Pancreas (tissue), 10 donors: ENCODE measurements around the gene DAW1. TPM values are rescaled to one million over a fixed set of nuclear protein-coding genes. Genes with fewer than 3 reads are reported as not detected.

Source experiments
- ATAC-seq, 4 donors: fragments of 200-7000 bp; cut with Tn5 transposase; one replicate each; pipeline versions ENCODE4 v1.8.0 to v1.9.1; 2020; ENCODE audit warnings: mild to moderate bottlenecking in 4 of 4, moderate library complexity in 4 of 4
- DNase-seq, 6 donors: peaks; one replicate each; pipeline ENCODE4 v3.0.0-alpha.2; 2020
- FAIRE-seq: peaks from 2 replicates; lab custom pipeline; 2012; peaks lifted over from hg19 to GRCh38; lab: Jason Lieb, UNC
- H3K27ac ChIP-seq, 4 donors: fragments of 200-600 bp; sonication (generic); 1 replicate in 3 of 4; 2 replicates in 1 of 4; pipeline versions ENCODE4 v1.5.0 to v1.8.0; 2020
- H3K27me3 ChIP-seq, 4 donors: fragments of 200-600 bp; one replicate each; pipeline ENCODE4 v1.8.0; 2021
- H3K36me3 ChIP-seq, 3 donors: fragments of 200-600 bp; sonication (generic) in 1 of 3; one replicate each; pipeline versions ENCODE4 v1.5.0 to v1.8.0; 2020 to 2021
- H3K4me1 ChIP-seq, 3 donors: fragments of 200-600 bp; one replicate each; pipeline ENCODE4 v1.8.0; 2021
- H3K4me3 ChIP-seq, 4 donors: fragments of 200-600 bp; sonication (generic) in 2 of 4; one replicate each; pipeline versions ENCODE4 v1.5.0 to v1.8.0; 2020 to 2021
- H3K9me3 ChIP-seq, 4 donors: fragments of 200-600 bp; one replicate each; pipeline ENCODE4 v1.8.0; 2021
- WGBS, 2 donors: extraction: QIAGEN DNeasy Blood & Tissue Kit; methylation state at CpG; one replicate each; pipeline ENCODE4 v1.1.7; 2013; 5-methylcytosine and 5-hydroxymethylcytosine counted together
- intact Hi-C, 3 donors: fragments of 100-400 bp; cut with DNase I; formaldehyde crosslinking; loops; one replicate each; pipeline versions ENCODE4 v1.11.1 to v1.14.2; 2022
- polyA plus RNA-seq, 2 donors: library from polyadenylated mRNA; stranded (reverse); fragments of 200-250 nt; gene quantifications; one replicate each; pipeline ENCODE4 v1.2.3, GENCODE V29; 2013
- total RNA-seq, 6 donors: library from RNA; stranded (reverse); fragmentation: NEBNext Ultra II Directional in 4 of 6; extraction: Animal tissue kit (Norgen Biotek cat#: 25700) in 4 of 6; gene quantifications; one replicate each; pipeline versions ENCODE4 v1.2.1 to v1.2.4, GENCODE V29; 2021 to 2023
- TF ChIP-seq, protein P1 (sequence below), 4 donors: fragments of 200-600 bp; sonication (generic) in 3 of 4; IDR thresholded peaks; one replicate each; pipeline versions ENCODE4 v1.5.0 to v1.8.0; 2021; ENCODE audit warnings: antibody characterized with exemption in 4 of 4
- donor health status: healthy with polysubstance abuse.
- donor health status: DM: no; HTN: no; CAD: no; lungs with moderate emphysema.
- donor health status: DM: no; HTN: no; CAD: no.
- donor health status: control.
- donor health status: control.
- donor health status: Bipolar disorder and iron deficiency.
- donor health status: DM: yes; HTN: yes; CAD: no.
- donor health status: DM: no; HTN: no; CAD: no.
- donor health status: DM: no; HTN: no; CAD: no.
- donor health status: DM: yes; HTN: yes; CAD: no.

The DAW1 gene
- total and polyA plus RNA-seq, 8 donors = 0.25 TPM; not detected in 7

GRCh38 chr2:227884511-227884947, 13.1 kb downstream of the DAW1 start:
- no peak overlapping the region for H3K27ac ChIP-seq
- TF ChIP-seq, protein P1, sequence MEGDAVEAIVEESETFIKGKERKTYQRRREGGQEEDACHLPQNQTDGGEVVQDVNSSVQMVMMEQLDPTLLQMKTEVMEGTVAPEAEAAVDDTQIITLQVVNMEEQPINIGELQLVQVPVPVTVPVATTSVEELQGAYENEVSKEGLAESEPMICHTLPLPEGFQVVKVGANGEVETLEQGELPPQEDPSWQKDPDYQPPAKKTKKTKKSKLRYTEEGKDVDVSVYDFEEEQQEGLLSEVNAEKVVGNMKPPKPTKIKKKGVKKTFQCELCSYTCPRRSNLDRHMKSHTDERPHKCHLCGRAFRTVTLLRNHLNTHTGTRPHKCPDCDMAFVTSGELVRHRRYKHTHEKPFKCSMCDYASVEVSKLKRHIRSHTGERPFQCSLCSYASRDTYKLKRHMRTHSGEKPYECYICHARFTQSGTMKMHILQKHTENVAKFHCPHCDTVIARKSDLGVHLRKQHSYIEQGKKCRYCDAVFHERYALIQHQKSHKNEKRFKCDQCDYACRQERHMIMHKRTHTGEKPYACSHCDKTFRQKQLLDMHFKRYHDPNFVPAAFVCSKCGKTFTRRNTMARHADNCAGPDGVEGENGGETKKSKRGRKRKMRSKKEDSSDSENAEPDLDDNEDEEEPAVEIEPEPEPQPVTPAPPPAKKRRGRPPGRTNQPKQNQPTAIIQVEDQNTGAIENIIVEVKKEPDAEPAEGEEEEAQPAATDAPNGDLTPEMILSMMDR (IDR thresholded peaks at IDR 0.05) = peak; percentile 77 to 86 (median 83)
- ATAC-seq (peak; percentile 92 to 98 (median 96)), FAIRE-seq (no peak), DNase-seq (peak; percentile 54 to 91 (median 81))
- H3K36me3 ChIP-seq = no peaks in the 10 kb centered on the region
- intact Hi-C loops = no loop called here
- H3K27me3 ChIP-seq = no peaks in the 10 kb centered on the region
- no peaks in the 10 kb centered on the region for H3K9me3 ChIP-seq
- H3K4me1 ChIP-seq = no peaks in the 10 kb centered on the region
- H3K4me3 ChIP-seq = no peak overlapping the region
- 13 to 19% methylated on average over 6 of the region's 6 CpGs for WGBS, 2 donors

DNA sequence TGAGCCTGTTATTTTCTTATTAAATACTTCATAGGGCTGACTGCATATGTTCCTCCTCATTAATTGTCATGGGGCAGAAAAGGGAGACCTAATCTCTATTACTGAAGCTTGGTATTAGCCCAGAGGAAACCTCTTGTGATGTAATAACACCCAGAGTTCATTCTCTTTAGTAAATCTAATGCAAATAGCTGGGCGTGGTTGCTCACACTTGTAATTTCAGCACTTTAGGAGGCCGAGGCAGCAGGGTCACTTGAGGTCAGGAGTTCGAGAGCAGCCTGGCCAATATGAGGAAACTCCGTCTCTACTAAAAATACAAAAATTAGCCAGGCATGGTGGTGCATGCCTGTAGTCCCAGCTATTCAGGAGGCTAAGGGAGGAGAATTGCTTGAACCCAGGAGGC, 14.7 kb downstream of the DAW1 start:
- Histone ChIP-seq H3K9me3 (no peaks in the 10 kb centered on the region), H3K27ac (no peak overlapping the region), H3K27me3 (no peaks in the 10 kb centered on the region), H3K4me1 (no peaks in the 10 kb centered on the region), H3K36me3 (no peaks in the 10 kb centered on the region), H3K4me3 (no peak overlapping the region)
- DNase-seq (no peak), ATAC-seq (no peak), FAIRE-seq (no peak)
- WGBS, 2 donors = 85 to 89% methylated on average over 4 of the region's 4 CpGs
- intact Hi-C loops = no loop called here
- TF ChIP-seq, protein P1 (IDR thresholded peaks at IDR 0.05) = no peak

- Histone ChIP-seq H3K4me1 (no peaks in the 10 kb centered on the region), H3K9me3 (no peaks in the 10 kb centered on the region), H3K27ac (no peak overlapping the region), H3K27me3 (no peaks in the 10 kb centered on the region), H3K4me3 (no peak overlapping the region), H3K36me3 (no peaks in the 10 kb centered on the region)
- no peak for FAIRE-seq
- intact Hi-C loops = no loop called here
- no peak for DNase-seq
- 25 to 37% methylated on average over 5 of the region's 5 CpGs for WGBS, 2 donors
- TF ChIP-seq, protein P1 (IDR thresholded peaks at IDR 0.05) = no peak
- ATAC-seq = no peak
Observed at GRCh38 chr2:227888289-227888688, 16.9 kb downstream of the DAW1 start.

DNA sequence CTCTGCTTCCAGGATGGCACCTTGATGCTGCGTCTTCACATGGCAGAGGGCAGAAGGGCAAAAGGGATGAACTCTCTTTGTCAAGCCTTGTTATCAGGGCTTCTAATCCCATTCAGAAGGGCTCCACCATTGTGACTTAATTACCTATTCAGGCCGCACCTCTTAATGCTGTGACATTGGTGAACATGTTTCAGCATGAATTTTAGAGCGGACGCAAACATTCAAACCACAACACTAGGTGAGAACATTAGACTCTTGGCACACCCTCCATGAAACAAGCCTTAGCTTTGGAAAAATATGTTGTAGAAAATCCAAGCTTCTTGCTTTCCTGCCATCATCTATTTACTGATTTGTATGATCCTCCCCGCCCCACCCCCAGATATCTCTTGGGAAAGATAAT, 17.9 kb downstream of the DAW1 start:
- ATAC-seq (no peak), DNase-seq (no peak), FAIRE-seq (no peak)
- Histone ChIP-seq H3K27me3 (no peaks in the 10 kb centered on the region), H3K4me3 (no peak overlapping the region), H3K27ac (no peak overlapping the region), H3K9me3 (no peaks in the 10 kb centered on the region), H3K36me3 (no peaks in the 10 kb centered on the region), H3K4me1 (no peaks in the 10 kb centered on the region)
- intact Hi-C loops = no loop called here
- TF ChIP-seq, protein P1 (IDR thresholded peaks at IDR 0.05) = no peak
- WGBS, 2 donors = 81 to 82% methylated on average over 5 of the region's 5 CpGs

GRCh38 chr2:227890495-227891079, 19.2 kb downstream of the DAW1 start:
- Histone ChIP-seq H3K4me1 (no peaks in the 10 kb centered on the region), H3K4me3 (no peak overlapping the region), H3K36me3 (no peaks in the 10 kb centered on the region), H3K9me3 (no peaks in the 10 kb centered on the region), H3K27me3 (no peaks in the 10 kb centered on the region), H3K27ac (no peak overlapping the region)
- ATAC-seq (peak; percentile 46 to 86 (median 82)), DNase-seq (no peak), FAIRE-seq (peak; percentile 97)
- intact Hi-C loops = no loop called here
- WGBS, 2 donors = 0 to 1% methylated on average over 2 of the region's 2 CpGs
- TF ChIP-seq, protein P1 (IDR thresholded peaks at IDR 0.05) = peak in 3 of 4 donors; percentile 54 to 70 (median 64)
